ENCODE data around the gene OXT.

The OXT gene

GRCh38 chr20:3106185-3106584 lies 34.8 kb downstream of the OXT start:
- H3K4me3 ChIP-seq (ENCODE audit: control insufficient read depth, low read depth, low read length) = no peak overlapping the region
- no peak for DNase-seq (ENCODE audit: low read depth)
- TF ChIP-seq CTCF (IDR thresholded peaks at IDR 0.05; ENCODE audit: control insufficient read depth, insufficient read depth, low read depth, low read length, missing control alignments) = no peak

GRCh38 chr20:3106658-3107463 lies 35.4 kb downstream of the OXT start:
- H3K4me3 ChIP-seq (ENCODE audit: control insufficient read depth, low read depth, low read length) = no peak overlapping the region
- no peak for TF ChIP-seq CTCF (IDR thresholded peaks at IDR 0.05; ENCODE audit: control insufficient read depth, insufficient read depth, low read depth, low read length, missing control alignments)
- DNase-seq (ENCODE audit: low read depth) = no peak

- no peak for DNase-seq (ENCODE audit: low read depth)
- TF ChIP-seq CTCF (IDR thresholded peaks at IDR 0.05; ENCODE audit: control insufficient read depth, insufficient read depth, low read depth, low read length, missing control alignments) = no peak
- no peak overlapping the region for H3K4me3 ChIP-seq (ENCODE audit: control insufficient read depth, low read depth, low read length)
Observed at GRCh38 chr20:3107464-3108025, 36.1 kb downstream of the OXT start.

- no peak for DNase-seq (ENCODE audit: low read depth)
- no peak for TF ChIP-seq CTCF (IDR thresholded peaks at IDR 0.05; ENCODE audit: control insufficient read depth, insufficient read depth, low read depth, low read length, missing control alignments)
- H3K4me3 ChIP-seq (ENCODE audit: control insufficient read depth, low read depth, low read length) = no peak overlapping the region
Observed at GRCh38 chr20:3109350-3110302, 38.2 kb downstream of the OXT start.

- no peak for TF ChIP-seq CTCF (IDR thresholded peaks at IDR 0.05; ENCODE audit: control insufficient read depth, insufficient read depth, low read depth, low read length, missing control alignments)
- DNase-seq (ENCODE audit: low read depth) = no peak
- H3K4me3 ChIP-seq (ENCODE audit: control insufficient read depth, low read depth, low read length) = no peak overlapping the region
Observed at GRCh38 chr20:3111507-3111906, 40.1 kb downstream of the OXT start.

- no peak for DNase-seq (ENCODE audit: low read depth)
- no peak overlapping the region for H3K4me3 ChIP-seq (ENCODE audit: control insufficient read depth, low read depth, low read length)
- no peak for TF ChIP-seq CTCF (IDR thresholded peaks at IDR 0.05; ENCODE audit: control insufficient read depth, insufficient read depth, low read depth, low read length, missing control alignments)
Observed at GRCh38 chr20:3111995-3112394, 40.6 kb downstream of the OXT start.

Measured in AG09309 (cell line).